T-helper 9 cell (primary cell): ENCODE results near the gene ZNF782.
"Not testable (repeated sequence)": the region's sequence is repeated elsewhere in the genome, so short reads cannot be mapped to it uniquely, and the experiment has no call there.

ENCODE experiments used
- DNase-seq: peaks from one replicate; pipeline ENCODE4 v3.0.0-alpha.2; 2020

The ZNF782 gene

GRCh38 chr9:96852676-96853075 lies 1.6 kb downstream of the ZNF782 start:
- DNase-seq, result no peak

GRCh38 chr9:96844040-96844439 lies 10.3 kb downstream of the ZNF782 start:
- no peak for DNase-seq

GRCh38 chr9:96818533-96818932 lies 35.8 kb downstream of the ZNF782 start:
- DNase-seq, result no peak

- no peak for DNase-seq
Measured at GRCh38 chr9:96817973-96818372, 36.3 kb downstream of the ZNF782 start.

GRCh38 chr9:96813607-96814006 lies 40.7 kb downstream of the ZNF782 start:
- DNase-seq, result no peak

GRCh38 chr9:96798959-96799358 lies 55.4 kb downstream of the ZNF782 start:
- DNase-seq, result not testable (repeated sequence)

GRCh38 chr9:96784021-96784420 lies 70.3 kb downstream of the ZNF782 start:
- no peak for DNase-seq

- no peak for DNase-seq
Measured at GRCh38 chr9:96782235-96782634, 72.1 kb downstream of the ZNF782 start.

- no peak for DNase-seq
Measured at GRCh38 chr9:96781552-96781951, 72.8 kb downstream of the ZNF782 start.

GRCh38 chr9:96779089-96779488 lies 75.2 kb downstream of the ZNF782 start:
- DNase-seq, result no peak

- no peak for DNase-seq
Measured at GRCh38 chr9:96777426-96777864, 76.9 kb downstream of the ZNF782 start.

- DNase-seq, result no peak
Measured at GRCh38 chr9:96771124-96771523, 83.2 kb downstream of the ZNF782 start.

GRCh38 chr9:96769989-96770388 lies 84.3 kb downstream of the ZNF782 start:
- DNase-seq, result no peak
